GM19463 (cell line): ENCODE data around the gene BST2.

Experiments used
- ATAC-seq: cut with Tn5 transposase; IDR thresholded peaks from one replicate; pipeline ENCODE4 v1.9.1; 2021; ENCODE audit warnings: mild to moderate bottlenecking, moderate library complexity; ENCODE audit not compliant: unreplicated experiment

Gene BST2

GRCh38 chr19:17405250-17406045 lies at the start of gene BST2:
BST2 (minus strand) TSS chr19:17405630; CDS start chr19:17405575, 55 bp downstream.
- peak; percentile 80 for ATAC-seq

GRCh38 chr19:17454576-17455071 lies 49.2 kb upstream of the BST2 start:
- ATAC-seq = no peak

GRCh38 chr19:17451820-17452219 lies 46.4 kb upstream of the BST2 start:
- no peak for ATAC-seq

GRCh38 chr19:17450264-17451075 lies 45.0 kb upstream of the BST2 start:
- no peak for ATAC-seq

GRCh38 chr19:17448131-17448967 lies 42.9 kb upstream of the BST2 start, which contains the start of gene TMEM221:
TMEM221 (minus strand) TSS chr19:17448668; CDS start chr19:17448462, 206 bp downstream.
- no peak for ATAC-seq

- ATAC-seq = no peak
These were observed 42.3 kb upstream of the BST2 start for GRCh38 chr19:17447704-17448130.

- ATAC-seq = no peak
These were observed 40.2 kb upstream of the BST2 start for GRCh38 chr19:17445526-17446165.

GRCh38 chr19:17441241-17442021 lies 36.0 kb upstream of the BST2 start:
- no peak for ATAC-seq

- ATAC-seq = no peak
These were observed 31.4 kb upstream of the BST2 start for GRCh38 chr19:17436874-17437267.

- ATAC-seq = no peak
These were observed 30.9 kb upstream of the BST2 start for GRCh38 chr19:17436094-17436873.

- ATAC-seq = no peak
These were observed 29.8 kb upstream of the BST2 start for GRCh38 chr19:17435218-17435617.

GRCh38 chr19:17431417-17431816 lies 26.0 kb upstream of the BST2 start:
- no peak for ATAC-seq

GRCh38 chr19:17429641-17430113 lies 24.2 kb upstream of the BST2 start:
- no peak for ATAC-seq

GRCh38 chr19:17424743-17425365 lies 19.4 kb upstream of the BST2 start:
- ATAC-seq = no peak

- no peak for ATAC-seq
These were observed 18.2 kb upstream of the BST2 start for GRCh38 chr19:17423429-17424208.

- no peak for ATAC-seq
These were observed 16.5 kb upstream of the BST2 start for GRCh38 chr19:17421942-17422341.

GRCh38 chr19:17420475-17420924 lies 15.1 kb upstream of the BST2 start:
- ATAC-seq = no peak
